Panc1 (cell line): ENCODE results near the gene MKLN1. TPM values are rescaled to one million over a fixed set of nuclear protein-coding genes. Genes with fewer than 3 reads are reported as not detected.

Experiments used
- ATAC-seq: fragments of 200-7000 bp; cut with Tn5 transposase; 2 replicates; pipeline ENCODE4 v1.9.1; 2020; ENCODE audit warnings: mild to moderate bottlenecking, moderate library complexity
- BruUV-seq: library from RNA; stranded (reverse); fragments of 400-500 nt; replicated peaks from 2 replicates; lab custom pipeline; 2021; lab: Mats Ljungman, UMichigan
- CTCF ChIA-PET: fragments of 300-600 bp; sonication (Branson Sonifier 250); formaldehyde crosslinking; loops from one replicate; lab custom pipeline; 2022; ENCODE audit warnings: antibody characterized with exemption; lab: Charles Lee
- POLR2A ChIA-PET: fragments of 300-600 bp; sonication (Branson Sonifier 250); formaldehyde crosslinking; loops from one replicate; lab custom pipeline; 2022; ENCODE audit warnings: antibody characterized with exemption; lab: Charles Lee
- DNase-seq: peaks from one replicate; pipeline ENCODE4 v3.0.0-alpha.2; 2010; ENCODE audit warnings: low read depth, low spot score
- H3K27ac ChIP-seq: 2 replicates; pipeline ENCODE4 v1.5.1; 2011; ENCODE audit warnings: mild to moderate bottlenecking, low read length, inconsistent platforms
- H3K27me3 ChIP-seq: fragments of 200-500 bp; sonication (Bioruptor generic); 2 replicates; pipeline ENCODE4 v1.6.0; 2014; ENCODE audit warnings: low read length, inconsistent platforms; ENCODE audit not compliant: control insufficient read depth, insufficient read depth
- H3K36me3 ChIP-seq: fragments of 200-500 bp; sonication (Bioruptor generic); 2 replicates; pipeline ENCODE4 v1.5.1; 2014; ENCODE audit warnings: inconsistent platforms, mild to moderate bottlenecking, low read length, moderate library complexity; ENCODE audit not compliant: control insufficient read depth, insufficient read depth
- H3K4me1 ChIP-seq: 2 replicates; pipeline ENCODE4 v1.5.1; 2011; ENCODE audit warnings: inconsistent platforms, mild to moderate bottlenecking, low read length, moderate library complexity; ENCODE audit not compliant: control insufficient read depth, insufficient read depth
- H3K4me3 ChIP-seq, 2 experiments: 2 replicates each; pipeline ENCODE4 v1.5.1; 2011 to 2012; ENCODE audit warnings: low read depth in 2 of 2, low read length in 2 of 2, mild to moderate bottlenecking in 2 of 2, inconsistent platforms in 1 of 2, moderate library complexity in 1 of 2
- H3K9me3 ChIP-seq: fragments of 200-500 bp; sonication (Bioruptor generic); 2 replicates; pipeline ENCODE4 v1.5.1; 2014; ENCODE audit warnings: low read depth, mild to moderate bottlenecking, inconsistent platforms, low read length, moderate library complexity; ENCODE audit not compliant: control insufficient read depth, insufficient read depth
- CTCF ChIP-seq: fragments of 450-650 bp; IDR thresholded peaks from 2 replicates; pipeline ENCODE4 v1.5.1; 2017; ENCODE audit warnings: mild to moderate bottlenecking
- POLR2AphosphoS5 ChIP-seq: IDR thresholded peaks from 2 replicates; pipeline ENCODE4 v1.6.1; 2012; ENCODE audit warnings: mild to moderate bottlenecking, low read depth, low read length, moderate library complexity
- SIN3A ChIP-seq: IDR thresholded peaks from 2 replicates; pipeline ENCODE4 v1.6.1; 2012; ENCODE audit warnings: low read depth, mild to moderate bottlenecking, low read length, moderate library complexity, borderline replicate concordance; ENCODE audit not compliant: insufficient read depth
- TCF7L2 ChIP-seq: IDR thresholded peaks from 2 replicates; pipeline ENCODE4 v1.6.1; 2011; ENCODE audit warnings: mild to moderate bottlenecking, low read depth, low read length, inconsistent platforms
- in situ Hi-C: cut with HindIII; loops from 2 replicates; pipeline ENCODE4 v1.10.0; 2016; ENCODE audit warnings: low sequenced_read_pairs, low pct_unique_long_range_greater_than_20kb
- intact Hi-C: fragments of 100-400 bp; cut with micrococcal nuclease; formaldehyde crosslinking; loops from one replicate; pipeline ENCODE4 v1.10.0; 2022; ENCODE audit not compliant: unreplicated experiment
- total RNA-seq: library from RNA; stranded (reverse); gene quantifications from one replicate; pipeline ENCODE4 v1.2.1, GENCODE V29; 2021; ENCODE audit not compliant: unreplicated experiment
- TF ChIP-seq, protein P1 (sequence below), 2 experiments: IDR thresholded peaks; 2 replicates each; pipeline ENCODE4 v1.6.1; 2011 to 2012; ENCODE audit warnings: low read depth in 2 of 2, control low read depth in 1 of 2, low read length in 1 of 2, mild to moderate bottlenecking in 1 of 2, moderate library complexity in 1 of 2; ENCODE audit not compliant: insufficient read depth in 1 of 2

The MKLN1 gene
- total RNA-seq, 1 experiment from 2014 or later, result 46.4 TPM

DNA sequence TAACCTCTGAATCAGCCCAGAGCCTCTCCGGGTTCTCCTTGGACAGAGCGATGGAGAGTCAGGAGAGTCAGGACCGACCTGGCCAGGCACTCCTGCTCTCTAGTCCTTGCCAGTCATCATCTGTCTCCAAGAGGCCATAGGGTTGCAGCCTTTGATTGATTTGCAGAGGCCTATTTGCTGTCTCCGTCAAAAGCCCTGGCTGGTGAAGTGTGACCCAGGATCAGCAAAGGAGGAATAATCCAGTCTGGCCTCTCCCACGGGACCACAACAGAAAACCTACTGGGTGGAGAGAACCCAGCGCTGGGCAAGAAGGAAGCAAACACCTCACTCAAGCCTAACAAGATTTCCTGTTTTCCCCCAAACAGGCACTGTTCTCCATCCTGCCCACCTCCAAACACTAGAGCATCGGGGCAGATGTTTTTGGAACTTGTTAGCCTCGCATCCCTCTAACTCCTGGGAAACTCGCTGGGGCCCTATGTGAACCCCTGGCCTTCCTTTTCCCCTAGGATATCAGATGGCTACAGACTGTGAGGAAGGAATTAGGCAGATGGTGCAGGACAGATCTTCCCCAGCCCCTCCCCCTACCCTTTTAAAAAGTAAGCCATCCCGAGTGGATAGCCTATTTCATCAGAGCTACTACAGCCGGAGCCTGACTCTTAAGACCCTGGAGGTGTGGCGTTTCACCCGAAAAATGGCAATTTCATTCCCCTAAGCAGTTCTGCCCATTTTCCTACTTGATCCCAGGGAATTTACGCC lies 174.4 kb downstream of the MKLN1 start:
- Histone ChIP-seq H3K27me3 (no peaks in the 10 kb centered on the region), H3K4me3 (no peak overlapping the region), H3K27ac (no peak overlapping the region), H3K36me3 (no peaks in the 10 kb centered on the region; the same call in 1 of the 2 replicates), H3K4me1 (no peaks in the 10 kb centered on the region; the same call in 1 of the 2 replicates), H3K9me3 (no peaks in the 10 kb centered on the region)
- POLR2A ChIA-PET, result no interaction called here
- in situ Hi-C loops (no loop called here), intact Hi-C loops (no loop called here)
- ATAC-seq, result no peak
- CTCF ChIA-PET, result interaction anchor here (1.3 kb wide), 1 partner anchor 11 kb away, joined by 4 read pairs; no protein-coding TSS in a partner anchor
- no peak for TF ChIP-seq CTCF
- no peak for TF ChIP-seq SIN3A
- no peak for TF ChIP-seq POLR2AphosphoS5
- TF ChIP-seq TCF7L2, result no peak
- TF ChIP-seq, protein P1, sequence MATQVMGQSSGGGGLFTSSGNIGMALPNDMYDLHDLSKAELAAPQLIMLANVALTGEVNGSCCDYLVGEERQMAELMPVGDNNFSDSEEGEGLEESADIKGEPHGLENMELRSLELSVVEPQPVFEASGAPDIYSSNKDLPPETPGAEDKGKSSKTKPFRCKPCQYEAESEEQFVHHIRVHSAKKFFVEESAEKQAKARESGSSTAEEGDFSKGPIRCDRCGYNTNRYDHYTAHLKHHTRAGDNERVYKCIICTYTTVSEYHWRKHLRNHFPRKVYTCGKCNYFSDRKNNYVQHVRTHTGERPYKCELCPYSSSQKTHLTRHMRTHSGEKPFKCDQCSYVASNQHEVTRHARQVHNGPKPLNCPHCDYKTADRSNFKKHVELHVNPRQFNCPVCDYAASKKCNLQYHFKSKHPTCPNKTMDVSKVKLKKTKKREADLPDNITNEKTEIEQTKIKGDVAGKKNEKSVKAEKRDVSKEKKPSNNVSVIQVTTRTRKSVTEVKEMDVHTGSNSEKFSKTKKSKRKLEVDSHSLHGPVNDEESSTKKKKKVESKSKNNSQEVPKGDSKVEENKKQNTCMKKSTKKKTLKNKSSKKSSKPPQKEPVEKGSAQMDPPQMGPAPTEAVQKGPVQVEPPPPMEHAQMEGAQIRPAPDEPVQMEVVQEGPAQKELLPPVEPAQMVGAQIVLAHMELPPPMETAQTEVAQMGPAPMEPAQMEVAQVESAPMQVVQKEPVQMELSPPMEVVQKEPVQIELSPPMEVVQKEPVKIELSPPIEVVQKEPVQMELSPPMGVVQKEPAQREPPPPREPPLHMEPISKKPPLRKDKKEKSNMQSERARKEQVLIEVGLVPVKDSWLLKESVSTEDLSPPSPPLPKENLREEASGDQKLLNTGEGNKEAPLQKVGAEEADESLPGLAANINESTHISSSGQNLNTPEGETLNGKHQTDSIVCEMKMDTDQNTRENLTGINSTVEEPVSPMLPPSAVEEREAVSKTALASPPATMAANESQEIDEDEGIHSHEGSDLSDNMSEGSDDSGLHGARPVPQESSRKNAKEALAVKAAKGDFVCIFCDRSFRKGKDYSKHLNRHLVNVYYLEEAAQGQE (IDR thresholded peaks at IDR 0.05; ENCODE audit: insufficient read depth in 1 of 2, low read depth in 2 of 2, low read length in 1 of 2), result no peak
- no TSS peak for BruUV-seq
- DNase-seq, result no peak

DNA sequence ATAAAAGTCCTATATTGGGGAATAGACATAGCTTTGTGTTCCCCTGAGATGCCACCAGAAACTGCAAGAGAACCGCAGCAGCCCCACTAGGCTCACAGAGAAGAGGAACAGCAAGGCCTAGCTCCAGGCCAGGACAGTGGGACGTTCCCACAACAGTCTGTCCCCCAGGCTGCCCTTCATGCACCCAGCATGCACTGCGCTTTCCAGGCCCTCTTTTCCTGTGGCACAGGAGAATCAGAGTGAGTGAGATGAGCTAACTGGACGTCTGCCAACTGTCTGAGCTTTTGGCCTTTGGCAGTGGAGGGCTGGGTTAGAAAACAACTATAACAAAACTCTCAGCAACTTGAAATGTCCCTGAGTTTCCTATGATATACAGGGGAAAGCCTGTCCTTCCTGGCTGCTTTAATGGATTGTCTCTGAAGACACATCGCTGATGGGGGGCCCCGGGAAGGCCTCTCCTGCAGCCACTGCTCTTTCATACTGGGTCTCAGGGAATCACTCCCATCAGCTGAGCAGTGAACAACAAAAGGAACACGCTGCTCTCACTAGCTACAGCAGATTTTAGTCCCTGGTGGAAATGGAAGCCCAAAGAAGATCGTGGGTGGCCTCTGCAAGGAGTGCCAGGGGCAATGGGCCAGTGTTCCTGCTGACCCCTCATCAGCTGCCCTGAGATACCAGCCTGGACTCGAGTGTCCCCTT lies 175.3 kb downstream of the MKLN1 start:
- H3K27ac ChIP-seq, result no peak overlapping the region

More for the DNA sequence above, 175.3 kb downstream of the MKLN1 start:
- no TSS peak for BruUV-seq
- H3K4me3 ChIP-seq, result no peak overlapping the region
- H3K27me3 ChIP-seq, result no peaks in the 10 kb centered on the region
- ChIA-PET POLR2A (no interaction called here), CTCF (no interaction called here)
- in situ Hi-C loops, result no loop called here
- H3K36me3 ChIP-seq, result no peaks in the 10 kb centered on the region; the same call in 1 of the 2 replicates
- H3K9me3 ChIP-seq, result no peaks in the 10 kb centered on the region
- TF ChIP-seq TCF7L2 (no peak), POLR2AphosphoS5 (no peak), CTCF (no peak), SIN3A (no peak)
- TF ChIP-seq, protein P1 (IDR thresholded peaks at IDR 0.05; ENCODE audit: insufficient read depth in 1 of 2, low read depth in 2 of 2, low read length in 1 of 2), result no peak
- DNase-seq (no peak), ATAC-seq (no peak; the same call in 1 of the 2 replicates)
- H3K4me1 ChIP-seq, result no peaks in the 10 kb centered on the region; the same call in 1 of the 2 replicates
- intact Hi-C loops, result no loop called here
